T-cell (primary cell): Measurements from ENCODE around the gene MICAL3. TPM values are rescaled to one million over a fixed set of nuclear protein-coding genes. Genes with fewer than 3 reads are reported as not detected.

Experiments used
- ATAC-seq, 4 experiments: fragments of 200-7000 bp in 3 of 4; fragments of 150-1000 bp in 1 of 4; cut with Tn5 transposase; replicated peaks in 1 of 4; 1 replicate in 3 of 4; 2 replicates in 1 of 4; pipeline ENCODE4 v1.10.0; 2021; ENCODE audit warnings: moderate library complexity in 3 of 4, mild to moderate bottlenecking in 2 of 4, moderate number of reproducible peaks in 1 of 4
- CTCF ChIA-PET, 2 donors: fragments of 300-600 bp; sonication (Branson Sonifier 250); formaldehyde crosslinking; loops; one replicate each; lab custom pipeline; 2022; ENCODE audit warnings: antibody characterized with exemption in 2 of 2; lab: Charles Lee
- POLR2A ChIA-PET, 2 donors: fragments of 300-600 bp; sonication (Branson Sonifier 250); formaldehyde crosslinking; loops; one replicate each; lab custom pipeline; 2022; ENCODE audit warnings: antibody characterized with exemption in 2 of 2; lab: Charles Lee
- DNase-seq, 35 experiments: peaks; one replicate each; pipeline versions ENCODE4 v3.0.0 to v3.0.0-alpha.2; 2013 to 2023
- H3K27ac ChIP-seq: one replicate; pipeline ENCODE4 v1.5.1; 2013; ENCODE audit warnings: low read length
- H3K27me3 ChIP-seq, 2 experiments: replicated peaks in 1 of 2; 1 replicate in 1 of 2; 2 replicates in 1 of 2; pipeline versions ENCODE4 v1.6.1 to v1.7.0; 2013; ENCODE audit warnings: low read length in 1 of 2, mixed read lengths in 1 of 2; ENCODE audit not compliant: control insufficient read depth in 2 of 2, insufficient read depth in 2 of 2; ENCODE audit errors: extremely low read depth in 1 of 2
- H3K36me3 ChIP-seq, 2 donors: 1 replicate in 1 of 2; 2 replicates in 1 of 2; pipeline versions ENCODE4 v1.6.1 to v1.7.0; 2013; ENCODE audit warnings: low read length in 1 of 2; ENCODE audit not compliant: control insufficient read depth in 2 of 2, insufficient read depth in 1 of 2; ENCODE audit errors: extremely low read depth in 1 of 2
- H3K4me1 ChIP-seq, 2 experiments: 1 replicate in 1 of 2; 2 replicates in 1 of 2; pipeline versions ENCODE4 v1.6.1 to v1.7.0; 2013; ENCODE audit warnings: low read length in 2 of 2, mixed read lengths in 1 of 2; ENCODE audit not compliant: insufficient read depth in 2 of 2, control insufficient read depth in 1 of 2; ENCODE audit errors: extremely low read depth in 1 of 2
- H3K4me3 ChIP-seq, 2 donors: 1 replicate in 1 of 2; 2 replicates in 1 of 2; pipeline versions ENCODE4 v1.5.1 to v1.7.0; 2013; ENCODE audit warnings: mild to moderate bottlenecking in 2 of 2, low read length in 1 of 2, moderate library complexity in 1 of 2; ENCODE audit not compliant: control insufficient read depth in 1 of 2; ENCODE audit errors: extremely low read depth in 1 of 2
- H3K9me3 ChIP-seq: 2 replicates; pipeline ENCODE4 v1.7.0; 2013
- H3K27ac Mint-ChIP-seq, 2 donors: one replicate each; pipeline ENCODE4 v1.8.0; 2020 to 2021; ENCODE audit warnings: mild to moderate bottlenecking in 2 of 2, mixed read lengths in 2 of 2
- H3K27me3 Mint-ChIP-seq, 2 donors: one replicate each; pipeline ENCODE4 v1.8.0; 2021 to 2022; ENCODE audit warnings: mixed read lengths in 2 of 2
- H3K36me3 Mint-ChIP-seq: one replicate; pipeline ENCODE4 v1.8.0; 2021; ENCODE audit warnings: mixed read lengths
- H3K4me1 Mint-ChIP-seq, 3 donors: one replicate each; pipeline ENCODE4 v1.8.0; 2020 to 2022; ENCODE audit warnings: mixed read lengths in 3 of 3, mild to moderate bottlenecking in 1 of 3
- H3K4me3 Mint-ChIP-seq, 3 donors: one replicate each; pipeline ENCODE4 v1.8.0; 2020 to 2022; ENCODE audit warnings: mild to moderate bottlenecking in 3 of 3, mixed read lengths in 3 of 3, moderate library complexity in 3 of 3
- H3K9me3 Mint-ChIP-seq, 3 donors: one replicate each; pipeline ENCODE4 v1.8.0; 2020 to 2022; ENCODE audit warnings: mixed read lengths in 3 of 3
- WGBS: methylation state at CpG from one replicate; pipeline ENCODE4 v1.1.5; 2013; ENCODE audit warnings: missing lambda C conversion rate; ENCODE audit not compliant: insufficient coverage; 5-methylcytosine and 5-hydroxymethylcytosine counted together
- total RNA-seq, 35 experiments: library from RNA in 6 of 35; stranded (reverse) in 6 of 35; fragments of 120-200 nt in 1 of 35; gene quantifications; one replicate each; pipeline versions ENCODE4 v1.2.1 to v1.2.4 and lab custom pipeline; 2013 to 2026

Gene MICAL3
- total RNA-seq, 5 donors from 2014 or later (not counting 1 experiment from before 2014, with no cell fraction given) = 19.1 to 37.5 (median 22.3) TPM

DNA sequence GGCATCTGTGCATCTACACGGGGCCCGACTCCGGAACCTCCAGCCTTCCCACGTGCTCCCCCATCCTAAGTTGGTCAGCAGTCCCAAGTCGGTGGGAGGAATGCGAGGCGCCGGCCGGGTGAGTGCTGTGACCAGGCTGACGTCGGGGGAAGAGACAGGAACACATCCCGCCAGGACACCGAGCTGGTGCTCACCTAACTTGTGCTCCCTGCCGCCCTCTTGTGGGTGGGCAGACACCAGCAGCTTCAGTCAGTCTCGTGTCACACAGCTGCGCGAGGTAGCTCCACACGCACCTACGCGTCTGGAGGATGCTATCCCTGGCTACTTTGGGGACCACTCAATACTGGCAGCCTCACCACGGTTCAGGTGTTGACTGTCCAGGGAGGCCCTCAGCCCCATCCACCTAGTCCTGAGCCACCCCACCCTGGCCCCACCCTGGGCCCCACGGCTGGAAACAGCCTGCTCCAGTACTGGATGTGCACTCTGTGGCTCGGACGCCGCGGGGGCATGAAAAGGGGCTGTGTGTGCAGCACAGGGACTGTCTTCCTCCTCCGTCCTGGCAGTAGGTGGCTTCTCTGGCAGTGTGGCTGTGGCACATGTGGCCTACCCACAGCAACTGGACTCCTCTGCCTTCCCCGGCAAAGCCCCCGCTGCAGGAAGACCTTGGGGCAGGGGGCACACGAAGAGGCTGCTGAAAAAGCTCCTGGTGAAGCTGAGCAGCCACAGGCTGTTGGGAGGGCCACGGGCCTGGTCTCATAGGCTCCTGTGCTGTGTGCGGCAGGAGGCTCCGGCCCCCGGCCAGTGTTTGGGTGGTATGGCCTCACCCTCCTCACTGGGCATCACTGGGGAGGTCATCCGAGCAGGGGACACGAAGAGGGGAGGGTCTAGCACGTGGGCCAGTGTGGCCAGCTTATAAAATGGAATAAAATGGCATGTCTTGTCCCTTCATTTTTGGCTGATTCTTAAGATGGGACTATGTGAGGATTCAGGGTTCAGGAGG lies 238.9 kb downstream of the MICAL3 start:
- Histone ChIP-seq H3K36me3 (peaks cover 2 to 4% of the 10 kb centered on the region in 2 donors), H3K9me3 (no peaks in the 10 kb centered on the region), H3K4me3 (no peak overlapping the region), H3K4me1 (peaks cover 2 to 47% of the 10 kb centered on the region in 2 experiments), H3K27me3 (no peaks in the 10 kb centered on the region), H3K27ac (no peak overlapping the region)
- WGBS = 80% methylated on average over 32 of the region's 37 CpGs
- Mint-ChIP-seq H3K27me3 (no peaks in the 10 kb centered on the region), H3K4me3 (no peak overlapping the region), H3K9me3 (no peaks in the 10 kb centered on the region), H3K27ac (no peak overlapping the region), H3K36me3 (no peaks in the 10 kb centered on the region), H3K4me1 (peaks cover 19 to 26% (median 21%) of the 10 kb centered on the region in 3 donors)
- peak; percentile 34 to 80 (median 64) for DNase-seq
- ChIA-PET CTCF (interaction anchor here (0.6 to 2.2 kb wide), 16 partner anchors 7 to 626 kb away, joined by 3 to 11 read pairs (median 6); partner anchors contain the start of gene HDHD5 (in 1 of the 2)), POLR2A (interaction anchor here in 1 of 2 donors (0.7 kb wide), 1 partner anchor 8 kb away, joined by 3 read pairs; no protein-coding TSS in a partner anchor)
- peak; percentile 40 to 60 (median 55) for ATAC-seq

DNA sequence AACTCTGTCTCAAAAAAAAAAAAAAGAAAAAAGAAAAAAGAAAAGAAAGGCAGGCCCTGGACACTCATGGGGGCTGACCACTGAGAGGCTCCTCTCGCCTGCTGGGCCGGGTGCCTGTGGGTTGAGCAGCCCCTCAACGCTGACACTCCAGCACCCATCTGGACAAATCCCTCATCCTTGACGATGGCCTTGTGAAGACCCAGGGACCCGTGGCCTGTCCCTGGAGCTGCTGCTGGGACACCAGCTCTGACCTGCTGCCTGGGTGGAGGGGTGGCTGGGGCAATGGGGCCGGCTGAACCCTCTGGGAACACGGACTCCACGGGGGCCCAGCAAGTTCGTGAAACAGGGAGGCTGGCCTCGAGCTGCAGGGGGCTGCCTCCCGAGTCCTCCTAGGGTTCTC lies 239.6 kb downstream of the MICAL3 start:
- H3K9me3 Mint-ChIP-seq = no peaks in the 10 kb centered on the region
- no peaks in the 10 kb centered on the region for H3K9me3 ChIP-seq
- ATAC-seq (no peak), DNase-seq (no peak)
- H3K4me3 Mint-ChIP-seq = no peak overlapping the region
- peaks cover 2 to 54% of the 10 kb centered on the region in 2 experiments for H3K4me1 ChIP-seq
- H3K27me3 Mint-ChIP-seq = no peaks in the 10 kb centered on the region
- H3K36me3 Mint-ChIP-seq = no peaks in the 10 kb centered on the region
- ChIA-PET CTCF (interaction anchor here (0.7 to 2.2 kb wide), 12 partner anchors 10 to 292 kb away, joined by 3 to 11 read pairs (median 7); no protein-coding TSS in a partner anchor), POLR2A (interaction anchor here (0.6 to 0.7 kb wide), 2 partner anchors 63 to 212 kb away, joined by 3 read pairs; no protein-coding TSS in a partner anchor)
- no peak overlapping the region for H3K27ac ChIP-seq
- H3K27me3 ChIP-seq = no peaks in the 10 kb centered on the region
- 88% methylated on average over 6 of the region's 11 CpGs for WGBS
- H3K4me1 Mint-ChIP-seq = peaks cover 26 to 33% (median 28%) of the 10 kb centered on the region in 3 donors
- H3K36me3 ChIP-seq = peaks cover 2% of the 10 kb centered on the region in 2 donors
- no peak overlapping the region for H3K4me3 ChIP-seq
- no peak overlapping the region for H3K27ac Mint-ChIP-seq

DNA sequence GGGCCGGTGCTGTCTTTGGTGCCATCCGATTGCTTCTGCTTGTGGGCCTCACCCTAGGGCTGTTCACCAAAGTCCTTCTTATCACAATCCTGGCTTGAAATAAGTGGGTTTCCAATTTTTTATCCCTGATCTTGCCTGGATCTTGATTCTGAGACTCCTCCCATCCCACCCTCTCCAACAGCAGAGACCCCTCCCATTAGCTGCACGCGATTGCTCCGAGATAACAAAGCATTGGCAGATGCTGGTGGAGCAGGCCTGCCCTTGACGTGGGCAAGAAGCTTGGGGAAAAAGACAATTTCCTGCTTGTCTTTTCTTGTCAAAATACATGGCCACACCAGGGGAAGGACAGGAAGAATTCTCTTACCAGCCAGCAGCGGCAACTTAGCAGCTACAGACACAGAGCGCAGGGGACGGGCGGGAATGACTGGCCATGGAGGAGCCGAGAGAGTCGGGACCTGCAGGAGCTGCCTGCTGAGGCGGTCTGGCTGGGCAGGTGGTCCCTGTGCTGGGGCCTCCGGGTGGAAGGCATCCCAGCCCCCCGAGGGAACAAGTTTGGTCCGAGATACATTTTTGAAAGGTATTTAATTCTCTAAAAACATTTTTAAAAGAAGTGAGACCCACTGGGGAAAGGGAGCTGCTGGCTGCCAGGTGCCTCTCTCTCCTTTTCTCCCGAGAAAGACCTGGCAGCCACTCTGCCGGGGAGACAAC lies 240.4 kb downstream of the MICAL3 start:
- Histone ChIP-seq H3K4me1 (peaks cover 2 to 62% of the 10 kb centered on the region in 2 experiments), H3K36me3 (peaks cover under 1 to 2% of the 10 kb centered on the region in 2 donors), H3K27ac (no peak overlapping the region), H3K9me3 (no peaks in the 10 kb centered on the region), H3K27me3 (no peaks in the 10 kb centered on the region), H3K4me3 (no peak overlapping the region)
- H3K36me3 Mint-ChIP-seq = no peaks in the 10 kb centered on the region
- H3K4me3 Mint-ChIP-seq = no peak overlapping the region
- peaks cover 35 to 41% (median 36%) of the 10 kb centered on the region in 3 donors for H3K4me1 Mint-ChIP-seq
- ChIA-PET POLR2A (interaction anchor here in 1 of 2 donors (0.6 kb wide), 1 partner anchor 41 kb away, joined by 3 read pairs; no protein-coding TSS in a partner anchor), CTCF (interaction anchor here (0.7 to 1.3 kb wide), 3 partner anchors 9 to 40 kb away, joined by 3 to 5 read pairs (median 3); no protein-coding TSS in a partner anchor)
- ATAC-seq (no peak), DNase-seq (no peak)
- H3K9me3 Mint-ChIP-seq = no peaks in the 10 kb centered on the region
- H3K27me3 Mint-ChIP-seq = no peaks in the 10 kb centered on the region
- WGBS = 93% methylated on average over 7 of the region's 18 CpGs
- no peak overlapping the region for H3K27ac Mint-ChIP-seq

DNA sequence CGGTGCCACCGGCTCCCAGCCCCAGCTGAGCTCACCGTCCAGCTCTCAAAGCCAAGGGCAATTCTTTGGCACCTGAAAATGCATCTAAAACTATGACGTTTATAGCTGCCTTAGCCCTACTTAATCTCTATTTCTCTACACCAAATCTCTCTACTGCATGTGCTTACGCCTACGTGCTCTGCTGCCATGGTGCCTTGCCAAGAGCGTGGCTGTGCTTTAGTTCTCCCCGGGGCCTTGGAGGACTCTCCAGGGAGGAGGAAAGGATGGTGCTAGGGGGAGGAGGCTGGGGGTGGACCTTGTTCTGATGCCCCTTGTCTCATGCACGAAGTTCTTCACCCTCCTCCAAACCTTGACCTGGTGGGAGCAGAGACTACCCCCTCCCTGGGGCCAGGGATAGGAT lies 241.0 kb downstream of the MICAL3 start:
- peaks cover 39 to 47% (median 42%) of the 10 kb centered on the region in 3 donors for H3K4me1 Mint-ChIP-seq
- H3K36me3 Mint-ChIP-seq = no peaks in the 10 kb centered on the region
- no peaks in the 10 kb centered on the region for H3K27me3 ChIP-seq
- ATAC-seq (no peak), DNase-seq (no peak)
- H3K27ac Mint-ChIP-seq = no peak overlapping the region
- H3K27ac ChIP-seq = no peak overlapping the region
- H3K36me3 ChIP-seq = peaks cover 0 to 2% of the 10 kb centered on the region in 2 donors
- H3K4me3 Mint-ChIP-seq = no peak overlapping the region
- H3K27me3 Mint-ChIP-seq = no peaks in the 10 kb centered on the region
- WGBS = 85% methylated on average over 4 of the region's 9 CpGs
- no peak overlapping the region for H3K4me3 ChIP-seq
- no peaks in the 10 kb centered on the region for H3K9me3 ChIP-seq
- ChIA-PET POLR2A (no interaction called here), CTCF (interaction anchor here in 1 of 2 donors (1.1 kb wide), 1 partner anchor 39 kb away, joined by 5 read pairs; no protein-coding TSS in a partner anchor)
- H3K4me1 ChIP-seq = peaks cover 2 to 66% of the 10 kb centered on the region in 2 experiments
- H3K9me3 Mint-ChIP-seq = no peaks in the 10 kb centered on the region

DNA sequence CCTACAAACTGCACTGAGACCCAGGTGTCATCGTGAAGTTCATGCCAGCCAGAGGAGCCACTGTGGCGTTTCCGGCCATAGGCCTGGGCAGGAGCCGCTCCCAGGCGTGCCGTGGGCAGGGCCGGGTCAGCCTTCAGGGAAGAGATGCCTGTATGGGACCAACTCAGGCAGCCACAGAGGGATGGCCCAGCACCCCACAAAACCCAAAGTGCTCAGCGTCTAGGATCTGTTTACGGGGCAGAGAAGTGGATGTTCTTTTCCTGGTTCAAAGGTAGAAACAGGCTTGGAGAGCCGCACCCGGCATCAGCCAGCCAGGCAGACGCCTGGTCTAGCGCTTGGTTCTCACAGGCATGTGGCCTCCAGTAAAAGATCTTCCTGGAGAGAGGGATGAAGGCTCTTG lies 241.7 kb downstream of the MICAL3 start:
- Histone ChIP-seq H3K9me3 (no peaks in the 10 kb centered on the region), H3K27ac (no peak overlapping the region), H3K4me1 (peaks cover 2 to 70% of the 10 kb centered on the region in 2 experiments), H3K36me3 (peaks cover 0 to 2% of the 10 kb centered on the region in 2 donors), H3K27me3 (no peaks in the 10 kb centered on the region), H3K4me3 (no peak overlapping the region)
- ATAC-seq (no peak), DNase-seq (no peak)
- Mint-ChIP-seq H3K27me3 (no peaks in the 10 kb centered on the region), H3K4me3 (no peak overlapping the region), H3K9me3 (no peaks in the 10 kb centered on the region), H3K36me3 (no peaks in the 10 kb centered on the region), H3K27ac (peak overlapping the region; percentile 34 to 54), H3K4me1 (peaks cover 45 to 54% (median 48%) of the 10 kb centered on the region in 3 donors)
- CTCF ChIA-PET = interaction anchor here in 1 of 2 donors (1.1 kb wide), 1 partner anchor 39 kb away, joined by 5 read pairs; no protein-coding TSS in a partner anchor
- 94% methylated on average over 11 of the region's 13 CpGs for WGBS
- POLR2A ChIA-PET = no interaction called here
